Naive thymus-derived CD8-positive, alpha-beta T cell (primary cell): ENCODE measurements around the gene GAL3ST3. TPM values are rescaled to one million over a fixed set of nuclear protein-coding genes. Genes with fewer than 3 reads are reported as not detected.

Experiments used
- ATAC-seq, 2 donors: fragments of 150-1000 bp; cut with Tn5 transposase in 1 of 2; sonication (Bioruptor Pico), chemical (Tn5 transposase) in 1 of 2; 1 replicate in 1 of 2; 2 replicates in 1 of 2; pipeline ENCODE4 v1.10.0; 2021; ENCODE audit warnings: mild to moderate bottlenecking in 2 of 2, moderate library complexity in 2 of 2
- POLR2A ChIA-PET: fragments of 350-600 bp; sonication (Branson Sonifier 250); formaldehyde crosslinking; loops from one replicate; lab custom pipeline; 2021; ENCODE audit warnings: antibody characterized with exemption; lab: Charles Lee
- DNase-seq, 10 donors: peaks; one replicate each; pipeline versions ENCODE4 v3.0.0 to v3.0.0-alpha.2; 2020 to 2022
- H3K27ac Mint-ChIP-seq, 10 donors: one replicate each; pipeline ENCODE4 v1.8.0; 2020 to 2022; ENCODE audit warnings: mild to moderate bottlenecking in 10 of 10, mixed read lengths in 10 of 10, moderate library complexity in 4 of 10, inconsistent platforms in 1 of 10
- H3K27me3 Mint-ChIP-seq, 5 donors: one replicate each; pipeline ENCODE4 v1.8.0; 2021 to 2022; ENCODE audit warnings: mixed read lengths in 5 of 5
- H3K36me3 Mint-ChIP-seq, 3 donors: one replicate each; pipeline ENCODE4 v1.8.0; 2020 to 2022; ENCODE audit warnings: mixed read lengths in 3 of 3, mild to moderate bottlenecking in 2 of 3, inconsistent platforms in 1 of 3
- H3K4me1 Mint-ChIP-seq, 4 donors: one replicate each; pipeline ENCODE4 v1.8.0; 2021 to 2022; ENCODE audit warnings: mixed read lengths in 4 of 4
- H3K4me3 Mint-ChIP-seq, 10 donors: one replicate each; pipeline ENCODE4 v1.8.0; 2020 to 2022; ENCODE audit warnings: mild to moderate bottlenecking in 10 of 10, mixed read lengths in 10 of 10, moderate library complexity in 6 of 10, inconsistent platforms in 1 of 10
- H3K9me3 Mint-ChIP-seq, 9 donors: one replicate each; pipeline ENCODE4 v1.8.0; 2020 to 2022; ENCODE audit warnings: mixed read lengths in 9 of 9, mild to moderate bottlenecking in 3 of 9, inconsistent platforms in 1 of 9, moderate library complexity in 1 of 9
- polyA plus RNA-seq, 3 donors: library from polyadenylated mRNA; unstranded; fragments of 300-500 nt; fragmentation: Illumina TruSeq; gene quantifications; one replicate each; pipeline ENCODE4 v1.2.3, GENCODE V29; 2021
- total RNA-seq, 8 experiments: library from RNA in 2 of 8; stranded (reverse) in 2 of 8; gene quantifications; one replicate each; pipeline ENCODE4 v1.2.3 and lab custom pipeline; 2021 to 2026

The GAL3ST3 gene
- total and polyA plus RNA-seq, 5 experiments from 2014 or later = 0.27 TPM; not detected in 4

GRCh38 chr11:66001942-66002647, 46.9 kb downstream of the GAL3ST3 start, which contains the start of the genes BANF1 and EIF1AD:
BANF1 (plus strand) TSS chr11:66002503; CDS start chr11:66003251, 748 bp downstream.
EIF1AD (minus strand) TSS chr11:66002157; CDS start chr11:66000389, 1,768 bp downstream.
- no peaks in the 10 kb centered on the region for H3K9me3 Mint-ChIP-seq
- H3K27ac Mint-ChIP-seq = peak within 1 kb of the TSS; percentile 98 to 100 (median 99)
- peaks cover 17 to 54% (median 48%) of the 10 kb centered on the region in 4 donors for H3K4me1 Mint-ChIP-seq
- POLR2A ChIA-PET = interaction anchor here (0.7 to 2.1 kb wide), 24 partner anchors 9 to 462 kb away, joined by 3 to 30 read pairs (median 4); partner anchors contain the start of genes CCDC85B, CFL1, CST6 and FIBP
- H3K4me3 Mint-ChIP-seq = peak within 1 kb of the TSS; percentile 98 to 100 (median 99)
- peaks cover 6 to 62% (median 6%) of the 10 kb centered on the region in 3 donors for H3K36me3 Mint-ChIP-seq
- DNase-seq (peak; percentile 69 to 99 (median 94)), ATAC-seq (peak; percentile 79 to 88)
- no peaks in the 10 kb centered on the region for H3K27me3 Mint-ChIP-seq

DNA sequence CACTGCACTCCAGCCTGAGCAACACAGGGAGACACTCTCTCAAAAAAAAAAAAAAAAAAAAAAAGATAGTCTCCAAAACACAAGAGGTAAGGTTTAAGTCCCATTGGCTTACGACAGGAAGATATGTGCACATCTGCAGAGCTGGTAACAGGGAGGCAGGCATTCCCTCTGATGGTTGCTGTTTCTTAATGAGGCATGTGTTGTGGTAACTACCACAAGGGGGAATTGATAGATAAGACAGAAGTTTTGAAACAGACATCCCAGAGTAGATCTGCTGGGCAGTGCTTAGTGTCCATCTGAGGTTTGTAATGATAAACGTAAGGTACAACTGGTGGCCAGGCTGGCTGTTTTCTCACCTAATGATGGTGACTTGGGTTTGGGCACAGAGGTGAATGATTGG, 51.7 kb downstream of the GAL3ST3 start:
- DNase-seq (peak in 1 of 10 donors; percentile 4), ATAC-seq (no peak)
- H3K4me1 Mint-ChIP-seq = peaks cover 18 to 42% (median 30%) of the 10 kb centered on the region in 4 donors
- H3K36me3 Mint-ChIP-seq = peaks cover 3 to 64% (median 6%) of the 10 kb centered on the region in 3 donors
- peak overlapping the region in 2 of 10 donors; percentile 9 to 22 for H3K4me3 Mint-ChIP-seq
- H3K27ac Mint-ChIP-seq = peak overlapping the region in 7 of 10 donors; percentile 2 to 78 (median 19)
- no peaks in the 10 kb centered on the region for H3K9me3 Mint-ChIP-seq
- POLR2A ChIA-PET = interaction anchor here (0.6 to 0.7 kb wide), 2 partner anchors 130 to 243 kb away, joined by 4 to 7 read pairs; no protein-coding TSS in a partner anchor
- no peaks in the 10 kb centered on the region for H3K27me3 Mint-ChIP-seq

- DNase-seq (no peak), ATAC-seq (no peak)
- Mint-ChIP-seq H3K4me1 (peaks cover 4 to 7% (median 6%) of the 10 kb centered on the region in 4 donors), H3K36me3 (peaks cover 0 to 24% (median 2%) of the 10 kb centered on the region in 3 donors), H3K4me3 (no peak overlapping the region), H3K27ac (peak overlapping the region in 3 of 10 donors; percentile 21 to 47 (median 29)), H3K27me3 (no peaks in the 10 kb centered on the region), H3K9me3 (no peaks in the 10 kb centered on the region)
- POLR2A ChIA-PET = interaction anchor here (1.0 to 1.4 kb wide), 2 partner anchors 9 kb away, joined by 3 read pairs; no protein-coding TSS in a partner anchor
Observed at GRCh38 chr11:65992056-65992455, 56.9 kb downstream of the GAL3ST3 start.

Other genes starting within 250 kb of the GAL3ST3 start
- 1 to 10 TPM; 2.1 to 2.2 TPM for gene SNX32, start 215.2 kb downstream of the GAL3ST3 start, total RNA-seq
- 1 to 10 TPM in 1 of 3 donors, under 1 TPM in 2; 0.39 to 1.5 (median 0.40) TPM for gene SNX32, start 215.2 kb downstream of the GAL3ST3 start, polyA plus RNA-seq
- 100 to 1,000 TPM; 486 to 532 TPM for gene CFL1, start 191.0 kb downstream of the GAL3ST3 start, total RNA-seq
- 1,000 to 10,000 TPM; 2,347 to 2,575 (median 2,358) TPM for gene CFL1, start 191.0 kb downstream of the GAL3ST3 start, polyA plus RNA-seq
- 10 to 100 TPM; 91.9 to 97.8 TPM for gene MUS81, start 188.7 kb downstream of the GAL3ST3 start, total RNA-seq
- 10 to 100 TPM; 21.7 to 26.5 (median 24.5) TPM for gene MUS81, start 188.7 kb downstream of the GAL3ST3 start, polyA plus RNA-seq
- 10 to 100 TPM; 15.2 to 16.9 TPM for gene EFEMP2, start 176.4 kb downstream of the GAL3ST3 start, total RNA-seq
- gene EFEMP2, start 176.4 kb downstream of the GAL3ST3 start, polyA plus RNA-seq = 1 to 10 TPM in 2 of 3 donors, not detected in 1; 1.8 to 2.5 TPM
- gene CTSW, start 169.3 kb downstream of the GAL3ST3 start, total RNA-seq = 10 to 100 TPM; 52.1 to 52.6 TPM
- gene CTSW, start 169.3 kb downstream of the GAL3ST3 start, polyA plus RNA-seq = 100 to 1,000 TPM; 255 to 495 (median 475) TPM
- 10 to 100 TPM; 33.0 to 35.6 TPM for gene FIBP, start 160.7 kb downstream of the GAL3ST3 start, total RNA-seq
- 10 to 100 TPM; 74.9 to 97.6 (median 86.0) TPM for gene FIBP, start 160.7 kb downstream of the GAL3ST3 start, polyA plus RNA-seq
- gene CCDC85B, start 158.5 kb downstream of the GAL3ST3 start, total RNA-seq = 10 to 100 TPM; 25.8 to 29.5 TPM
- 10 to 100 TPM; 77.2 to 83.6 (median 83.0) TPM for gene CCDC85B, start 158.5 kb downstream of the GAL3ST3 start, polyA plus RNA-seq
- not detected for gene FOSL1, start 148.8 kb downstream of the GAL3ST3 start, total RNA-seq
- gene FOSL1, start 148.8 kb downstream of the GAL3ST3 start, polyA plus RNA-seq = under 1 TPM in 2 of 3 donors, not detected in 1; 0.17 to 0.22 TPM
- gene C11orf68, start 130.1 kb downstream of the GAL3ST3 start, total RNA-seq = 10 to 100 TPM; 53.5 to 57.8 TPM
- 10 to 100 TPM; 46.0 to 82.2 (median 67.3) TPM for gene C11orf68, start 130.1 kb downstream of the GAL3ST3 start, polyA plus RNA-seq
- gene DRAP1, start 129.7 kb downstream of the GAL3ST3 start, total RNA-seq = 10 to 100 TPM; 73.1 to 75.8 TPM
- gene DRAP1, start 129.7 kb downstream of the GAL3ST3 start, polyA plus RNA-seq = 100 to 1,000 TPM; 103 to 112 (median 110) TPM
- gene TSGA10IP, start 103.7 kb downstream of the GAL3ST3 start, total RNA-seq = not detected
- not detected for gene TSGA10IP, start 103.7 kb downstream of the GAL3ST3 start, polyA plus RNA-seq
- 10 to 100 TPM; 81.9 to 91.9 TPM for gene SART1, start 87.4 kb downstream of the GAL3ST3 start, total RNA-seq
- 10 to 100 TPM; 16.2 to 57.3 (median 30.4) TPM for gene SART1, start 87.4 kb downstream of the GAL3ST3 start, polyA plus RNA-seq
- 10 to 100 TPM; 62.4 to 64.8 TPM for gene EIF1AD, start 47.0 kb downstream of the GAL3ST3 start, total RNA-seq
- gene EIF1AD, start 47.0 kb downstream of the GAL3ST3 start, polyA plus RNA-seq = 10 to 100 TPM; 11.5 to 18.7 (median 14.3) TPM
- 100 to 1,000 TPM in 1 of 2 experiments, 10 to 100 TPM in 1; 96.2 to 101 TPM for gene BANF1, start 46.7 kb downstream of the GAL3ST3 start, total RNA-seq
- 100 to 1,000 TPM; 225 to 250 (median 241) TPM for gene BANF1, start 46.7 kb downstream of the GAL3ST3 start, polyA plus RNA-seq
- gene CST6, start 37.2 kb downstream of the GAL3ST3 start, total RNA-seq = not detected
- gene CST6, start 37.2 kb downstream of the GAL3ST3 start, polyA plus RNA-seq = not detected
- not detected for gene CATSPER1, start 22.7 kb downstream of the GAL3ST3 start, total RNA-seq
- gene CATSPER1, start 22.7 kb downstream of the GAL3ST3 start, polyA plus RNA-seq = under 1 TPM in 1 of 3 donors, not detected in 2; 0.11 TPM
- gene SF3B2, start 3.2 kb upstream of the GAL3ST3 start, total RNA-seq = 100 to 1,000 TPM; 184 to 197 TPM
- gene SF3B2, start 3.2 kb upstream of the GAL3ST3 start, polyA plus RNA-seq = 100 to 1,000 TPM in 1 of 3 donors, 10 to 100 TPM in 2; 70.3 to 115 (median 91.6) TPM
- gene PACS1, start 21.1 kb upstream of the GAL3ST3 start, total RNA-seq = 100 to 1,000 TPM; 312 to 317 TPM
- 10 to 100 TPM; 35.9 to 98.8 (median 49.9) TPM for gene PACS1, start 21.1 kb upstream of the GAL3ST3 start, polyA plus RNA-seq
- 10 to 100 TPM; 35.7 to 38.4 TPM for gene KLC2, start 208.5 kb upstream of the GAL3ST3 start, total RNA-seq
- 1 to 10 TPM; 3.7 to 8.1 (median 6.1) TPM for gene KLC2, start 208.5 kb upstream of the GAL3ST3 start, polyA plus RNA-seq
- gene RAB1B, start 219.5 kb upstream of the GAL3ST3 start, total RNA-seq = 10 to 100 TPM; 68.4 to 69.2 TPM
- 10 to 100 TPM; 13.1 to 16.1 (median 14.0) TPM for gene RAB1B, start 219.5 kb upstream of the GAL3ST3 start, polyA plus RNA-seq
- gene CNIH2, start 229.0 kb upstream of the GAL3ST3 start, total RNA-seq = 1 to 10 TPM; 1.1 to 2.8 TPM
- not detected for gene CNIH2, start 229.0 kb upstream of the GAL3ST3 start, polyA plus RNA-seq
- gene YIF1A, start 240.0 kb upstream of the GAL3ST3 start, total RNA-seq = 10 to 100 TPM; 26.9 to 36.8 TPM
- 10 to 100 TPM; 49.1 to 59.9 (median 53.9) TPM for gene YIF1A, start 240.0 kb upstream of the GAL3ST3 start, polyA plus RNA-seq
- gene TMEM151A, start 242.7 kb upstream of the GAL3ST3 start, total RNA-seq = under 1 TPM in 1 of 2 experiments, not detected in 1; 0.13 TPM
- gene TMEM151A, start 242.7 kb upstream of the GAL3ST3 start, polyA plus RNA-seq = not detected